PC-9 (cell line): Measurements from ENCODE around the gene MCF2L.

Source experiments
- EZH2 ChIP-seq: fragments of 200-600 bp; sonication (generic); IDR thresholded peaks from 2 replicates; pipeline ENCODE4 v1.8.0; 2017; ENCODE audit warnings: antibody characterized with exemption, low read depth
- TF ChIP-seq, protein P1 (sequence below): fragments of 200-600 bp; sonication (generic); conservative IDR thresholded peaks from 2 replicates; pipeline ENCODE4 v1.6.1; 2017; ENCODE audit warnings: mixed run types, antibody characterized with exemption, mild to moderate bottlenecking, moderate library complexity

- TF ChIP-seq, protein P1, sequence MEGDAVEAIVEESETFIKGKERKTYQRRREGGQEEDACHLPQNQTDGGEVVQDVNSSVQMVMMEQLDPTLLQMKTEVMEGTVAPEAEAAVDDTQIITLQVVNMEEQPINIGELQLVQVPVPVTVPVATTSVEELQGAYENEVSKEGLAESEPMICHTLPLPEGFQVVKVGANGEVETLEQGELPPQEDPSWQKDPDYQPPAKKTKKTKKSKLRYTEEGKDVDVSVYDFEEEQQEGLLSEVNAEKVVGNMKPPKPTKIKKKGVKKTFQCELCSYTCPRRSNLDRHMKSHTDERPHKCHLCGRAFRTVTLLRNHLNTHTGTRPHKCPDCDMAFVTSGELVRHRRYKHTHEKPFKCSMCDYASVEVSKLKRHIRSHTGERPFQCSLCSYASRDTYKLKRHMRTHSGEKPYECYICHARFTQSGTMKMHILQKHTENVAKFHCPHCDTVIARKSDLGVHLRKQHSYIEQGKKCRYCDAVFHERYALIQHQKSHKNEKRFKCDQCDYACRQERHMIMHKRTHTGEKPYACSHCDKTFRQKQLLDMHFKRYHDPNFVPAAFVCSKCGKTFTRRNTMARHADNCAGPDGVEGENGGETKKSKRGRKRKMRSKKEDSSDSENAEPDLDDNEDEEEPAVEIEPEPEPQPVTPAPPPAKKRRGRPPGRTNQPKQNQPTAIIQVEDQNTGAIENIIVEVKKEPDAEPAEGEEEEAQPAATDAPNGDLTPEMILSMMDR, result no peak
- TF ChIP-seq EZH2, result no peak
These were observed 107.8 kb downstream of the MCF2L start for GRCh38 chr13:113076681-113077401.
